Measurements from ENCODE around the gene TNNC1.

TNNC1 gene

GRCh38 chr3:52484680-52485461 lies 31.0 kb upstream of the TNNC1 start:
- DNase-seq (ENCODE audit: low read depth): no peak

DNA sequence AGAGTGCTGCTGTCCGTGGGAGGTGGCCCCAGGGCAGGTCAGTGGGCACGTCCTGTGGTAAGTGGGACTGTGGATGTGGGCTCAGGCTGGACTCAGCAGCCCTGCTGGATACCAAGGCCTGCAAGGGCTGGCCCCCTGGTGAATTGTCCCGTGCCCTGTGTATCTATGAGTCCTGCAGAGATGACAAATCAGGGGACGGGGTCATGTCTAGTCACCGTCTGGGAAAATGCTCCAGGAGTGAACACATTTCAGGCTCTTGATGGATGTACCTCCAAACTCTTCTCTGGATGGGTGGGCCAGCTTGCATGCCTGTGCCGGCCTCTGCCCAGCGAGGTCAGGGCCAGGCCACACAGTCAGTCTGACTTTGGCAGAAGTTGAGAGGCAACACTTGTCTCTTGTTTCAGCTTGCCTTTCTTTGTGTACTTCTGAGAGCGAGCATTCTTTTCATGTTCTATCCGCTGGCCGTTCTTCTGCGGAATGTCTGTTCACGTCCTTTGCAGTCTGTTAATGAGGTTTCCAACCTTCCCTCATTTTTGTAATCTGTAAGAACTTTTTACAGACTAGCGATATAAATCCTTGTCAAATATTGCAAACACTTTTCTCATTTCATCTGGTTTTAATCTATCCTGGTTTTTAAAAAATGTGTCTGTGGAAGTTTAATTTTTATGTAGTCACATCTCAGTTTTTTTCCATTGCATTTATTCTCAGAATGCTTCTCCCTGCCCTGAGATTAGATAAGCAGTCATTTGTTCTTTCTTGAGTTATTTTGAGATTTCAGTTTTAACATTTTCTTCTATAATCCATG lies 29.9 kb upstream of the TNNC1 start:
- no peak for DNase-seq (ENCODE audit: low read depth)

DNA sequence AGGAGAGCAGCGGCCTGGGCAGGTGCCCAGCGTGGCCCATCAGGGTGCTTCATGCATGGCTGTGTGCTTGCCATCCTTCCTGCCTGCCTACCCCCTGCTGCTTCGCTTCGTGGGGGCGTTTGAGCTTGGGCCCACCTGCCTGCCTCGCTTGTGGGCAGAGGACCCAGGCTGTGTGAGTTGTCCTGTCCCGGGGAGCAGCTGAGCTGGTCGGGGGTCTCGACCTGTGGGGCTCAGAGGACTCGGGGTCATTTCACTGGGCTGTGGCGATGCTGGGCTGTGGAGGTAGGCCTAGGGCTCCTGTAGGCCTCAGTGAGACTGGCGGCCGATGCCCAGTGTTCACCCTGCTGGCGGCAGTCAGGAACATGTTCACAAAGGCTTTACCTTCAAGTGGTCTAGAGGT lies 29.2 kb upstream of the TNNC1 start:
- DNase-seq (ENCODE audit: low read depth): no peak

DNA sequence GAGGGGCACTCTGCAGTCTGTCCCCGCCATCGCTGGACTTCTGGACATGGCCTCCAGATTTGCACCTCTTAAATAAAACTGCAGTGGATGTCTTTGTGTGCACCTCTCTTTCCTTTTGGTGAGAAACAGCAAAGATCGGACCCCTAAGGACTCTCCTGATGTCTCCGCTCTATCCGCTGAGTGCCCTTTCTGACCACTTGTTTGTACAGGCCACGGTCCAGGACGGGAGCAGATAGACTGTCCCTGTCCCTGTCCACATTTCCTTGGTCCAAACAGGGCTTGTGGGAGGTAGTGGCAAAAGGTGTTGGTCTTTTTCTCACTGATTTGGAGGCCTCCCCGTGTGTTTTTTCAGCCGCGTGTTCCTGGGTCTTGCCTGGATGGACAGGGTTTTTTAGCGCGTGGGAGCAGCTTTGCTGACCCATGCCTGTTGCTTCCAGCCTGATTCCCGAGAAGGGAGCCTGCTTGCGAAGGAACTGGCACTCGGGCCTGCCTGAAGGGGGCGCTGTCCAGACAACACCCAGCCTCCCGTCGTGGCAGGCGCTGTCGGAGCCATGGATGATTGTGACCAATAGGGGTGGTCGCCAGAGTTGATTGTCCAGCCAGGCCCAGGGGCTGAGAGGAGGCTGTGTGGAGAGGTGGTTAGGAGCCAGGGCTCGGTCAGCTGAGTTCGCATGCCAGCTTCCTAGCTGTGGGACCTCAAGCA lies 28.1 kb upstream of the TNNC1 start:
- no peak for DNase-seq (ENCODE audit: low read depth)

DNA sequence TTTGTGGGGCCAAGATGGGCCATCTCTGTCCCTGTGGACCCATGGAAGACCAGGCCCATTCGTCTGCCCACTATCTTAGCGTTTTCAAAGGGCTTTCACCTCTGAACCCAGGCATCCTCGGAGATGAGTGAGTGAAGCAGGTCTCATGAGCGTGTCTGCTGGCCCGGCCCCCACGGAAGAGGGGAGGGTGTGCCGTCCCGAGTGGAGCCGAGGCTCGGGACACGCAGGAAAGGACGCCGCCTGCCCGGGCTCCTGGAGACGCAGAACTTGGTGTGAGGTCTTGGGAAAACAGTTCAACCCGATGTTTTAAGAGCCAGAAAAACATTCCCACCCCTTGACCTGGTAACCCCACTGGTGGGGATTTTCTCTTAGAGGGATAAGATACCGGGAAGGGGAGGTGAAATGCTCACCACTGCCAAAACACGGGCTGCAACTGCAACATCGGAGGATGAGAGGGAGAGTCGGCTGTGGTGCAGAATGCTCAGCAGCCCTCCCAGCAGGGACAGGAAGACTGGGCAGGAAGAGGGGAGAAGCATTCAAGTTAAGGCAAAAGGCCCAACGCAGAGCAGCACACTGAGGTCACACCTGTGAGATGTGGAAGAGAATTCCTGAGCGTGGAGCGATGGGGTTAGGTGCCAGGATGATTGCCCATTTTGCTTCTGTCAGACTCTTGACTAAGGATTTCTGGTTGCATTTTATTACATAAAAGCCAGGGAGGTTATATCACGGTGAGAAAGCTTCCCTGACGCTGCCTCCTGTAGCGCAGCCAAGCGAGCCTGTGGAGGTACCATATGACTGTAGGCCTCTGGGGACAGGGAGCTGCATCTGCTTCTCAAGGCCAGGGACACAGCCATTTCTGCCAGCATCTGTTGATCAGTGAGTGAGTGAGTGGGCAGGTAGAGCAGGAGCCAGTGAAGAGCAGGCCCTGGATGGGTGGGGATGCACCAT lies 27.2 kb upstream of the TNNC1 start:
- DNase-seq (ENCODE audit: low read depth): no peak

DNA sequence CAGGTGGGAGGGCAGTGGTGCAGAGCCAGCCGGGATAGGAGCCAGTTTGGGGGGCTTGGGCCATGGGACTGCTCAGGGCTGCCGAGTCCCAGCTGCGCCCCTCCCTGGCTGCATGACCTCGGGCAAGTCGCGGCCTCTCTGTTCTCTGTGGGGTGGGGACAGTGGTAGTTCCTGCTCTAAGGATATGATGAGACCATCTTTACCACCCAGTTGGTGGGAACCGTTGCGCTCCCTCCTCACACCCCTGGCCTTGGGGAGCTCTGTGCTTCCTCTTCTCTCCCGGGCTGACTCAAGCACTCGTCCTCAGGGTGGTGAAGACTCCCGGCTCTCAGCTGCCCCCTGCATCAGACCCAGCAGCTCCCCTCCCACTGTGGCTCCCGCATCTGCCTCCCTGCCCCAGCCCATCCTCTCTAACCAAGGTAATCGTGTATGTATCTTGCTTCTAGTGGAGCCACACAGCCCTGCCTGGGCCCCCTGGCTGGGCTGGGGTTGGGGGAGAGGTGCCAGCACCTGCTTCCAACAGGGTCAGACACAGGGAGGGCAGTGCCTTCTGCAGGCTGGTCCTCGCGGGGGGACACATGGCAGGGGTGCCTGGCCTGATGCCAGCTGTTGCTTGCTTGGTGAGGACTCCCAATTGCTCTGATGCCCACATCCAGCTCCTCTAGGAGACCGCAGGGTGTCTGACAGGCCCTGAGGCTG lies 26.2 kb upstream of the TNNC1 start:
- DNase-seq (ENCODE audit: low read depth): no peak

GRCh38 chr3:52479037-52479876 lies 25.4 kb upstream of the TNNC1 start:
- no peak for DNase-seq (ENCODE audit: low read depth)

DNA sequence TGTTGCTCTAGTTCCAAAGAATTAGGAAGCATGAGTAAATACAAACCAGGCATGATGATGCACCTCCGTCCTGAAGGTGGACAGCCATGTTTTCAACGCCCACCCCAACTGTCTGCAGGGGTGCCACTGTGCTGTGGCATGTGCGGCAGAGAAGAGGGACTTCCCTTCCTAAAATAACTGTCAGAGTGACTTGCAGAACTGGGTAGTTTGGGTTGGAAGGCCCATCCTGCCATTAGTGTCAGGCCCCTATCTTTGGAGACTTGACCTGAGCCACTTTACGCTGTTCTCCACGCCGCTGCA lies 23.9 kb upstream of the TNNC1 start:
- DNase-seq (ENCODE audit: low read depth): no peak

DNA sequence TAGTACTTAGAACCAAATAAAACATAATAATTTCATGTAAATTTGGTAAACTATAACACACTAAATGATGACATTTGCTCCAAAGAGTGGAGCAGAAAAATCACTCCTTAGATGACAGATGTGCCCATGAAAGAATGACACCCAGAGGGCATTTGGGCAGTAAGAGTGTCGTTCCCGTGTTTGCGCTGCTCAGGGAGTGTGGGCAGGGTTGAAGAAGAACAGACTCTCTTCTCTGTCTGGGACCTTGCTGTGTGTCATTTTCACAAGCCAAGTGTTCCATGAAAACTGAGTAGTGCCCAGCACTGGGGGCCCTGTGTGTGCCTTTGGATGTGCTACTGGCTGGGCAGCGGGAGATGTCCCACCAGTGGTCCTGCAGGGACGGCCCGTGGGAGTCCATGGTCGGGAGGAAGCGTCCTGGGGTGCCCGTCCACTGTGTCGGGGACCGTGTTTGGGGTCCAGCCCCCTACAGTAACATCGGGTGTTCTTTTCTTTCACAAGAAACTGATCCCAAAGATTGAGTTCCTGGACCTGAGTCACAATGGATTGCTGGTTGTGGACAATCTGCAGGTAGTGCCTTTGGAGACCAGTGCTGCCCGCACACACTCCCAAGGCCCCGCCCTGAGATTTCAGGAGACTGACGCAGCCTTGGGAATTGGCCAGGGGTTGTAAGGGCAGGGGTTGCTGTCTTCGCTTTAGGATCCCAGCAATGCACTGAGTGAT lies 23.4 kb upstream of the TNNC1 start:
- DNase-seq (ENCODE audit: low read depth): no peak

- no peak for DNase-seq (ENCODE audit: low read depth)
These were observed 19.2 kb upstream of the TNNC1 start for GRCh38 chr3:52473026-52473425.

GRCh38 chr3:52472239-52473000 lies 18.6 kb upstream of the TNNC1 start:
- no peak for DNase-seq (ENCODE audit: low read depth)

- no peak for DNase-seq (ENCODE audit: low read depth)
These were observed 17.8 kb upstream of the TNNC1 start for GRCh38 chr3:52471371-52472238.

GRCh38 chr3:52470920-52471319 lies 17.1 kb upstream of the TNNC1 start:
- no peak for DNase-seq (ENCODE audit: low read depth)

GRCh38 chr3:52469001-52469400 lies 15.2 kb upstream of the TNNC1 start:
- no peak for DNase-seq (ENCODE audit: low read depth)

- DNase-seq (ENCODE audit: low read depth): no peak
These were observed 14.5 kb upstream of the TNNC1 start for GRCh38 chr3:52468336-52468735.

DNA sequence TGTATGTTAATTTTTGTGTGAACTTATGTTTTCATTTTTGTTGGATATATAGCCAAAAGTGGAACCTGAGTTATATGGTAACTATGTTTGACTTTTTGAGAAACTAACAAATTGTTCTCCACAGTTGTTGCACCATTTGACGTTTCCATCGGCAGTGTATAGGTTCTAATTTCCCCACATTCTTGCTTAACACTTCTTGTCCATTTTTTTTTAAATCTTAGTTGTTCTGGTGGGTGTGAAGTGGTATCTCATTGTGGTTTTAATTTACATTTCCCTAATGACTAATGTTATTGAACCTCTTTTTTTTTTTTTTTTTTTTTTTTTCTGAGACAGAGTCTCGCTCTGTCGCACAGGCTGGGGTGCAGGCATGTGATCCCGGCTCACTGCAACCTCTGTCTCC lies 9.6 kb upstream of the TNNC1 start:
- DNase-seq (ENCODE audit: low read depth): no peak

GRCh38 chr3:52461874-52462273 lies 8.0 kb upstream of the TNNC1 start:
- DNase-seq (ENCODE audit: low read depth): no peak
